GM21825 (cell line): ENCODE measurements around the gene HMGCS2.
A peak's percentile ranks its signal among the peaks of the same experiment; 100 is the strongest.

Experiments used
- ATAC-seq: cut with Tn5 transposase; IDR thresholded peaks from one replicate; pipeline ENCODE4 v1.9.1; 2021; ENCODE audit warnings: mild to moderate bottlenecking, moderate library complexity; ENCODE audit not compliant: unreplicated experiment

The HMGCS2 gene

DNA sequence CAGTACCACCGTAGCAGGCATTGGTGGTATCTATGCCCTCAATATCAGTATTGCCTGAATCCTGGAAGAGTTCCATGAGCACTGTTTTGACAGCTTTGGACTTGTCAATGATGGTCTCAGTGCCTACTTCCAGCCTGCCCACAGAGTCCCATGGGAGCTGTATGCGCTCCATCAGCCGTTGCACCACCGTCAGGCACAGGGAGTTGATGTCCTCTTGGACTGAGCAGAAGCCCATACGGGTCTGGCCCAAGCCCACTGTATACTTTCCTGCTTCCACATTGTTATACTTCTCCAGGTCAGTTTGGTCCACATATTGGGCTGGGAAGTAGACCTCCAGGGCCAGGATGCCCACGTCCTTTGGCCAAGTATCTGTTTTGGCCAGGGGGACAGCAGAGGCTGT is 4.5 kb downstream of the HMGCS2 start:
- ATAC-seq: no peak

DNA sequence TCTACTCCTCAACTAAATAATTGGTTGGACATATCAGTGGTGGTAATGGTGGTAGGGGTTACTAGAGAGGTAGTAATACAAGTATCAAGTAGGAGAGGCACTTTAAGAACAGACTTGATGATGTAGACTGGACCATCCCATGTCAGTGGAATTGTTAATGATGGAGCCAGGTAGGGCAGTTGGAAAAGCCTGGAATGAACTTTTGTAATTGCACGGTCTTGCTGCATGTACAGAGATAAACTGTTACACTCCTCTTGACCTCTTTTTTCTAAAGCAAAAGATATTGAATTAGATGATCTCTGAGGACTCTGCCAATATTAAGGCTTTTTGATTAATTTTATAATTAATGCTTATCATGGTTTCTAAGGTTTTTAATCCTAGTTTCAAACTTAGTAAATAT is 5.8 kb downstream of the HMGCS2 start:
- ATAC-seq: no peak

DNA sequence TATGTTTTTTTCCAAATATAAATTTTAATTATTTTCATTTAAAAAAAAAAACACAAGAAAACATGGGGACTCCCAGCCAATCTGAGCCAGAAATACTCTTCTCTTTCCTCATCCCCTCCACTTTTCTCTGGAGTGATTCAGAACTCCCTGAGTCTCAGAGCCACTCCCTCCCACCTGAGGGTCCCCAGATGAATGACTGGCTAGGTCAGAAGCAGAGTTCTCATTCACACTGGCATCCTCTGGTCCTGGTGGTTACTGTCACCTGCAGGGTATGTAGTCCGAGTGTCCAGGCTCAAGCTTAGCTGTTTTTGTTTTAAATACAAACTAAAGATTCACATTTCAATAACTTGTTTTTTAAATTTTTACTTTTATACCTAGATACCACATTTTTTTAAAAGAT is 6.3 kb downstream of the HMGCS2 start:
- no peak for ATAC-seq

DNA sequence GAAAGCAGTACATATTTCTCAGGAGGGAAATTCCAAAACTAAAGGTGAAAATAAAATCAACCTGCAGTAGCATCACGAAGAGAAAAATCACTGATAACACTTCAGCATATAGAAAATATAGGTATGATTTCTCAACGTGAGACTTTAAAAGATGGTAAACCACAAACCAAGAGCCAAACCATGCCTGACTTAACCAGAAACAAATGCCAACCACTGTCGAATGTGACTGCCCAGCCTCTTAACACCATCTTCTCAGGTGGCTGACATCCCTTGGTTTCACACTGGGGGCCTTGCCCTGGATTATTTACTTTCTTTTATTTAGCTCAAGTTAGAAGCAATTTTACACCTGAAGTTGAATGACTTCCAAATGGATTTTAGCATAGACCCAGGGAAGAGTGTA is 10.1 kb downstream of the HMGCS2 start:
- no peak for ATAC-seq

DNA sequence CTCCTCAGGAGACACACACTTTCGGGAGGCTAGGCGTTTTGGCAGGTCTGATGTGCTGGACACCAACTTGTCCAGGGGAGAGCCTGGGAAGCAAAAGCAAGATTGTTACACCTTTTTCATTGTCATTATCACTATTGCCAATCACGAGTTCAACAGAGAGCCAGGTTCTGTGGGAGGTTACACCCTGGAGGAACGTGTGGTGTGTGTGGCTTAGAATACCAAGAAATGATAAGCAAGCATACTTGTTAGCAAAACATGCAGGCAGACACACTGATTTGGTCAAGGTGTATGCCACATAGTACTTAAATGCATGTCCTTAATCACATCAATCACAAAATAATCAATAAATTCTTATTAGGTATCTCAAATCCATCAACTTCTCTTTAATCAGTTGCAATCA is 16.1 kb downstream of the HMGCS2 start:
- no peak for ATAC-seq

DNA sequence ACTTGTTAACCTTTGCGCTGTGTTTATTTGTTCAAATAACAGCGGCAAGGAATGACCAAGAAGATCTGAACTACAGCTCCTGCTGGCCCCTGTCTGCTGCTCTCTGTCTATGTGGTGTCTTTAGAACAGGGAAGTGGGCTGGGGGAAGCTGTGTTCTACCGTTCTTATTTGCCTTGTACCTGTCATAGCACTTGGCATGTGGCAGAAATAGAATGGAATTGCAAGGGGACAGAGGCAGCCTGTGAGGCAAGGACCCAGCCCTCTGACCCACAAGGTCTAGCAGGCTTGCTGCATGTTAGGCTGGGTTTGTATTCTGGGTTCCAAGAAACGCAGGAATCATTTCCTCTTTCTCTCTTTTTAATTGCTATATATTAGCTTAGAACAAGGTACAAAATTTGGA is 20.7 kb downstream of the HMGCS2 start:
- no peak for ATAC-seq

DNA sequence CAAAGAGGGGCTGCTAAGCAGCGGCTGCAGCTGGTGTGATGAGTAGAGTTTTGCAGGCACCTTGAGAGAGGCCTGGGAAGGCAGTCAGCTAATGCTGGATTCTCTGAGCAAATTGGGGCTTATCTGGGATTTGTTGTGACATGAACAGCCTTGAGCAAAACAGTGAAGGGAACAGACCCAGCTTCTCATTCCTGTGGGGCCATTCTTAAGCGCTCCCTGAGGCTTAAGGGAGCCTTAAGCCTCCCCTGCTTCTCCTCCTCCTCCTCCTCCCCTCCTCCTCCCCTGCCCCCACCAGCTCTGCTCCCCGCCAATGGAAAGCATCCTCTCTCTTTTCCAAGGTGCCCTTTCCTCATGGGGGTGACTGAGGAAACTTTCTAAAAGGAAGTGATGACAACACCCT is 21.3 kb downstream of the HMGCS2 start:
- no peak for ATAC-seq

DNA sequence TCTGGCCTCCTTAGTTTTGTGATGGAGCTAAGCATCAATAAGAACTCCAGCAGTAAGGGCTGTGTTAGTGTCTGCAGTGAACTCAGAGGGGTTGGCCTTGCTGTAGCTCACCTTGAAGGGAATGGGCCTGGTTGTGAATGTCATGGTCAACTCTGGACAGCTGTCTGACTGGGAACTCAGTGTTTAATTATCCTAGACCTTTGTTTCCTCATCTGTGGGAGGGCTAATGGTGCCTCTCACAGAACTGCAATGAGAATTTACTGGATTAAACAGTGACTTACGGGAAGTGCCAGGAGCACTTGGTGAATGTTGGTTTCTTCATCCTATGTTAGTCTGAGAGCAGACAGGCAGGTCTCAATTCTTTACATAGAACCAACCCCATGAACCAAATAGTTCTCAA is 23.7 kb downstream of the HMGCS2 start:
- ATAC-seq: no peak

DNA sequence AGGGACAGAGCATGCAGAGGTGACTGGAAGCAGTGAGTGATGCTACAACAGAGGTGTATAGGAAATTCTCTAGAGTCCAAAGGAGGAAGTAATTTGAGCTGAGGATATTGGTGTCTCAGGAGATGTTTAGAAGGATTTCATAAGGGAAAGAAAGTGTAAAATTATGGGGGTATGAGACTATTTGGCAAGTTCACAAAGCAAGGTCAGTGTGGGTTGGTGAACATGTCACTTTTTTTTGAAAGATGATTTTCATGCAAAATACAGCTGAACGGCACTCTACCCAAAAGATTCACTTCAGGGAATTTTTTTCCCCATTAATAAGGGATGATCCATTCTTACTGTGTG is 24.1 kb downstream of the HMGCS2 start:
- no peak for ATAC-seq

DNA sequence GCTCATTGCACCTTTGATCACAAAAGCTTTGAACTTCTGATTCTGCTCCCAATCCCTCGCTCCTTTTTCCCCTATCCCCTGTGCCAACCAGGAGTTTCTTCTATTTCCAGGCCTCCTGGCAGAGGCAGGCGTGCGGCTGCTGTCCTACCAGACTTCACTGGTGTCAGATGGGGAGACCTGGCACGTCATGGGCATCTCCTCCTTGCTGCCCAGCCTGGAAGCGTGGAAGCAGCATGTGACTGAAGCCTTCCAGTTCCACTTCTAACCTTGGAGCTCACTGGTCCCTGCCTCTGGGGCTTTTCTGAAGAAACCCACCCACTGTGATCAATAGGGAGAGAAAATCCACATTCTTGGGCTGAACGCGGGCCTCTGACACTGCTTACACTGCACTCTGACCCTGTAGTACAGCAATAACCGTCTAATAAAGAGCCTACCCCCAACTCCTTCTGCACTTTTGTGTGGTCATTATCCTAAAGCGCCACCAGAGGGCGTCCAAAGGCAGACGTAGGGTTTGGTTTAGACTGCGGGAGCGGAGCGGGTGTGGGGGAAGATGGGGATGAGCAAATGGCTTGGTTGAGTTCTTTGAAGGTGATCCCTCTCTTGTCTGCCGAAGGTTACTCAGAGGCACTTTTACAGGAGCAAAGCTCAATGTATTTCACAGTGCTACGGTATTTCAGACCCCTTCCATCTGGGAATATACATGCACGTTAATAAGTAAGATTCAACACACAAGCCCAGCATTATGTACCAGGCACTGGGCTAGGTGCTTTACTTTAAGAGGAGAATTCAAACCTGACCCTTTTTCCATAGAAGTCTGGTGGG is 24.7 kb downstream of the HMGCS2 start:
- peak; percentile 76 for ATAC-seq

DNA sequence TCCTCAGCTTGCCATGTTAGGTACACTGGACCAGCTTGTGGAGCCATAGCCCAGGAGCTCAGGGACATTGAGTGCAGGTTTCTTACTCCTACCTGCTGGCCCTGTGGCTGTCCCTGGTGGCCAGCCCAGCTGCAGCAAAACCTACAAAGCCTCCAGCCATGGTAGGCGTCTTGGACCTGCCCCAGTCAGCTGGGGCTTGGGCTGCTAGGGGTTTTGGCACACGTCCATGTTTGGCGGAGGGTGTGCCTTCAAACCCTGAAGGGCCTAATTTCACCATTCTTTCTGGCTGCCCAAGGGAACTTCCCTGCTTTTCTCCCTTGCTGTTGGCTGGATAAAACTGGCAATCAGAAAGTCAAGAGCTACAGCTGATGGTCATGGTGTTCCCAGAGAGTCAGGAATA is 25.4 kb downstream of the HMGCS2 start:
- no peak for ATAC-seq

DNA sequence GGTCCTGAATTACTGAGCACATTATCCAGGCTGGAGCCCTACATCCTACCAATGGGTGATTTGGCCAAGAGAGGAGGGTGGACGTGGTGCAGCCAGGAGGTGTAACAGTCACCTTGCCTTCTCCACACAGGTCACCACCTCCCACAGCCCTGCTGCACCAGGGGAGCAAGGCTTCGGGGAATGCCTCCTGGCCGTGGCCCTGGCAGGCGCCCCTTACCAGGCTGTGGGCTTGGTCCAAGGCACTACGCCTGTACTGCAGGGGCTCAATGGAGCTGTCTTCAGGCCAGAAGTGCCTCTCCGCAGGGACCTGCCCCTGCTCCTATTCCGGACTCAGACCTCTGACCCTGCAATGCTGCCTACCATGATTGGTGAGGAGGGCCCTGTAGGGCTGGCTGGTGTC is 26.0 kb downstream of the HMGCS2 start:
- no peak for ATAC-seq

DNA sequence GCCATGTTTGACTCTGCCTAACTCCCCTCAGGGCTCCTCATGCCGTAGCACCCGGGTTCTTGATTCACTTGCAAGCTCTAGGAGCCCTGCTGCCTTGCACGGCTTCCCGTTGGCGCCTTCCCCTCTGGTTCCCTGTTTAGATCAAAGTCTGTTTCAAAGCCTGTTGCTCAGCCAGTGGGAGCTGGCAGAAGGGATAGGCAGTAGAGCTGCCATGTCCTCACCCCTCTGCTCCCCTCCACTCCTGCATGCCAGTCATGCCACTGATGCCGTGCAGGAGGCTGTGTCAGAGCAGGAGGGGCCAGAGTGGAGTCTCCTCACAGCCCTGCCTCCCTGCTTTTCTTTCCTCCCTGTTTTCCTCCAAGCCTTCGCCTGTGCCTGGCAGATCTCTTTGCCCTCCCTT is 26.5 kb downstream of the HMGCS2 start:
- ATAC-seq: no peak

DNA sequence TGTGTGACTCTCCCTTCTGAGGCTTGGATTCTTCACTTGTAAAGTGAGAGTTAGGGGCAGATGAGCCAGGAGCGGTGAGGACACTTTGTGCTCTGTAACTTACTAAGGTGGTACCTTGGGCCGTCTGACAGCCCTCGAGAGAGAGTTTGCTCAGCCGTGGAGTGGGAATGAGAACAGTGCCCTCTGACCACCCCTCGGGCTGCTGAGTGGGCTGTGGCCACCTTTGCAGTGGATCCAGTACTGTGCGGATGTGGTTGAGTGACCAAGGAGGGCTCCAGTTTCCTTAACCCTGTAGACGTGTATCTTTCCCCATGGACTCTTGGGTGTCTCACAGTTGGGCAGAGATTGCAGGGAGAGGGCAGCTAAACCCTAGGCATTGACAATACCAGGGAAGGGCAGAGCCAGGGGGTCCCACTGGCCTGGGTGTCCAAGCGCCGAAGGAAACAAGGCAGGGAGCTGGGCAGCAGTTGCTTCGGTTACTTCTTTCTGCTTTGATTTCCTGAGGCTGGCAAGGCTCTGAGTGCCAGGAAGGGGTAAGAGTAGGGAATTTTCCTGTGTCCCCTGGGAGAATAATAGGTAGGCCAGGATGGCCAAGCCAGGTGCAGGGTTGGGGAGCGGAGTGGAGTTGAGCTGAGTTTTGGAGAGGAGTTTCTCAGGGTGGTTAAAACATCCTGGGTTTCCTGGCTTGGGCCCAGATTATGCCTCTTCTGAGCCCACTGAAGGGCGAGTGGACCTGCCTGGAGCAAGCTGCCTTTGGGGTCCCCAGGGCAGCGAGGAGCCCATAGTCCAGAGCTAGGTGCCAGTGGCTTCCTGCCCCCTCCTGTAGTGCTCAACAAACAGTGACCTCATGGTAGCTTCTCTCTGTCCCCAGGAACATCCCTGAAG is 27.6 kb downstream of the HMGCS2 start:
- ATAC-seq: no peak

DNA sequence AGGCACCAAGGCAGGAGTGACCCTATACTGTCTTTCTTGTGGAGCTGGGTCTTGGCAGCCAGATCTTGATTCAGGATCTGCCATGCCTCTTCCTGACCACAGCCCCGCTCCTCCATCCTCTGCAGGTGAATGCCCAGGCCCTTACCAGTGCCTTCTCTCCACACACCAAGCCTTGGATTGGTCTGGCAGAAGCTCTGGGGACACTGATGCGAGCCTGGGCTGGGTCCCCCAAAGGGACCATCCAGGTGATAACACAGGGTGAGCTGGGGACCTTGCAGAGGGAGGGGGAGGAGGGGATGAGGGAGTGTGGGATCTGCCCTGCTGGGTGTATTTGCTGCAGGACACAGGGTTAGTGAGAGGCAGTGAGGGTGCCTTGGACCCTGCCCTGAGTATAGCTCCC is 28.4 kb downstream of the HMGCS2 start:
- no peak for ATAC-seq

DNA sequence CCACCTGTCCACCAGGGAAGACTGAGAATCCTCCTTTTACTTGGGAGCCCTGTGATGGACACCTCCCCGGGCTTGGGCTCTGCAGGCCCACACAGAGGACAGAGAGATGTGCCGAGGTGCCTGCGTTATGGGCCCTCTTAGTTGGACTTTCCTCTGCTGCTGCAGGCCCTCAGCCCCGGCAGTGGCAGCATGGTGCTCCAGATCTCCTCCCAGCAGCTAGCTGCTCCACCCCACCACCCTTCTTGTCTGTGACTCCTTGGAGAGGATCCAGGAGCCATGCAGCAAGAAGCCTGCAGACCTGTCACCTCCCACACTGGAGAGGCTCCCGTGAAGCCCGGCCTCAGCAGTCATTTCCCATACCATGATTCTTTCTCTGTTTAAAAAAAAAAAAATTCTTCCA is 29.6 kb downstream of the HMGCS2 start:
- ATAC-seq: no peak

DNA sequence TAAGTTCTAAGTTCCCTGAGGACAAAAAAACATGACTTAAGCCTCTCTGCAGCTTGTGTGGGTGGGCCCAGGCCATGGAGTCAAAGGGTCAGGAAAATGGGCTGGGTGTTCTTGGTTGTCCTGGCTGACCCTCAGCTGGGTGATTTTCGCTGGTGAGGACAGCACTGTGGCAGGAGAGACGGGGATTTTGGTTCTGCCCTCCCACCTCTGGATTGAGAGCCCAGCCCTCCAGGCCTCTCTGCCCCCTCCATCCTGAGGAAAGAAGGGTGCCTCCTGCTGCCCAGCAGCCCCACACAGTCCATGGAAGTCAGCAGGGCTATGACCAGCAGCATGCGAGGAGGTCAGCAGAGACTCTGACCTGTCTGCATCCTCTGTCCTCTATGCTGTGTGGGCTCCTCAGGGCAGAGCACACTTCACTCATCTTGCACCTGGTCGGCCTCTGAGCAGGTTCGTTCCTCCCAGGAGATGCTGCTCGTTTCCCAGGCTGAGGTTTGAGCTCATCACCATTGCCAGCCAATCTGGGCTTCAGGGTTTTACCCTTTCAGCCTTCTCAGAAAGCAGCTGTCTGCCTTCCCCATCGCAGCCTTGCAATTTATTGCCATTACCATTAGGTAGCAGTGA is 30.5 kb downstream of the HMGCS2 start:
- no peak for ATAC-seq

DNA sequence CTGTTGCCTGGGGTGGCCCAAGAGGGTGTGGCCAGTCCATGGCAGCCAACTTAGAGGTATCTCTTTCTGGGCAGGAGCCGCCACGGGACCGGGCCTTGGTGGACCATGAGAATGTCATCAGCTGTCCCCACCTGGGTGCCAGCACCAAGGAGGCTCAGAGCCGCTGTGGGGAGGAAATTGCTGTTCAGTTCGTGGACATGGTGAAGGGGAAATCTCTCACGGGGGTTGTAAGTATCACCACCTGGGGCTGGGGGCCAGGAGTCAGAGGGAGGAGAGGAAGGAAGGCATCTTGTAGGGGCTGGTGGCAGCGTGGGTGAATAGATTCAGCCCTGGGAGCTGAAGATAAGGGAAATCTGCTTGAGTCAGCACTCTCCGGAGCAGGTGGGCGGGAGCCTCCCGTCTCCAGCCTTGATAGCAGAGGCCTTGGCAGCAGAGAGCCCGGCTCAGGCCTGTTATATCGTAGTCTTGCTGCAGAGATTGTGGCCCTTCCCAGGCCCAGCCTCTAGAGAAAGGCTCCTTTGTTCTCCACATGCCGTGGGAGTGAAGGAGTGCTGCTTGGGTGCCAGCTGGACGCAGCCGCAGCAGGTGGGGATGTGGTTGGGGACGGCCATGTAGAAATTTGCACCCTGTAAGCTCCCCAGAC is 31.5 kb downstream of the HMGCS2 start:
- no peak for ATAC-seq

DNA sequence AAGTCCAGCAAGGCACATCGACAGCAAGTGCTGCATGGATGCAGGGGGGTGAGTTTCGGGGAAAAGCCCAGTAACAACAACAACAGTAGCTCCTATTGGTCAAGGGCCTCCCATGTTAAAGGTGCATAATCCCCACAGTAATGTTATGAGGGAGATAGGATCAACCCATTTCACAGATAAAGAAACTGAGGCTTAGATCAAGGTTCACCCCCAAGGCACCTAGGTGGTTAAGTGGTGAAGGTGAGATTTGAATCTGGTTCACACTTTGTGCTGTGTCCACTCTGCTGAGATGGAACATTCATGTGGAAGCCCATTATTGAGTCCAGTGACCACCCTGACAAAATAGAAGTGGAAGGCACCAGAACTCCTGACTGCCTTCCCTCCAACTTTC is 32.1 kb downstream of the HMGCS2 start:
- no peak for ATAC-seq

DNA sequence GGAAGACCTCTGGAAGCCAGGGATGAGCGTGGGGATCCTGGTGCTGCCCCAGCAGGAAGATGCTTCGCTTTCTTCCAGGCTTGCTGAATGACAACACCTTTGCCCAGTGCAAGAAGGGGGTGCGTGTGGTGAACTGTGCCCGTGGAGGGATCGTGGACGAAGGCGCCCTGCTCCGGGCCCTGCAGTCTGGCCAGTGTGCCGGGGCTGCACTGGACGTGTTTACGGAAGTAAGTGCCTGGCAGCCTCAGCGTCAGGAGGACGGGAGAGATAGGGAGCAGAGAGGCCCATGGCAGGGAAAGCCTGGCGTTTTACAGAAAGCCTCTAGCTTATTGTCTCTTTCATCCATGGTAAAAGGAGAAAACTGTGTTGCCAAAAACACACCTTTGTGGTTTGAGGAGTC is 33.5 kb downstream of the HMGCS2 start:
- no peak for ATAC-seq

DNA sequence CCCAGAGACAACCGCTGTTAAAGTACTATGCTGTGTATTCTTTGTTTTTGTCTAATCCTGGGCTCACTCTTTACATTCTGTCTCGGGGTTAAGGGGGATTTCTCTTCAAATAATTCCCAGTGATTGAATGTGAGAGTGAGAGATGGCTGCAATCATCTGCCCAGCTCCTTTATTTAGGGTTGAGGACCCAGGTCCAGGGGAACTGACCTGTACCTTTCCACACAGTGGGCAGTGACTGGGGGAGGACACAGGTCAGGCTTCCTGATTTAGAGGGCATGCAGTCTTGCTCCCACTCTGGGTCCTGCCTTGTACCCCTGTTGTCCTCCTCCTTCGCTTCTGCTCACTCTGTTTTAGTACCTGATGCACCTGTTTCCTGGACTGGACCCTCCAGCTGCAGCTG is 35.0 kb downstream of the HMGCS2 start:
- ATAC-seq: no peak
